Endothelial cell (in vitro differentiated cells): Measurements from ENCODE around the gene RPUSD1. TPM values are rescaled to one million over a fixed set of nuclear protein-coding genes. Genes with fewer than 3 reads are reported as not detected.
A peak's percentile ranks its signal among the peaks of the same experiment; 100 is the strongest.

Source experiments
- DNase-seq: peaks from one replicate; pipeline ENCODE4 v3.0.0; 2021; ENCODE audit warnings: low spot score
- H3K27ac Mint-ChIP-seq: one replicate; pipeline ENCODE4 v1.8.0; 2021; ENCODE audit warnings: mixed read lengths, inconsistent platforms; ENCODE audit not compliant: unreplicated experiment
- H3K27me3 Mint-ChIP-seq: one replicate; pipeline ENCODE4 v1.8.0; 2021; ENCODE audit warnings: mild to moderate bottlenecking, moderate library complexity, mixed read lengths, inconsistent platforms; ENCODE audit not compliant: unreplicated experiment
- H3K36me3 Mint-ChIP-seq: one replicate; pipeline ENCODE4 v1.8.0; 2021; ENCODE audit warnings: mild to moderate bottlenecking, low read depth, mixed read lengths, inconsistent platforms; ENCODE audit not compliant: unreplicated experiment
- H3K4me1 Mint-ChIP-seq: one replicate; pipeline ENCODE4 v1.8.0; 2021; ENCODE audit warnings: mild to moderate bottlenecking, mixed read lengths, inconsistent platforms; ENCODE audit not compliant: unreplicated experiment
- H3K4me3 Mint-ChIP-seq: one replicate; pipeline ENCODE4 v1.8.0; 2021; ENCODE audit warnings: mild to moderate bottlenecking, mixed read lengths, inconsistent platforms; ENCODE audit not compliant: unreplicated experiment
- H3K9me3 Mint-ChIP-seq: one replicate; pipeline ENCODE4 v1.8.0; 2021; ENCODE audit warnings: mixed read lengths, inconsistent platforms; ENCODE audit not compliant: unreplicated experiment
- CTCF ChIP-seq: fragments of 200-600 bp; sonication (generic); IDR thresholded peaks from one replicate; pipeline ENCODE4 v1.5.0; 2021; ENCODE audit warnings: antibody characterized with exemption; ENCODE audit not compliant: unreplicated experiment
- total RNA-seq: library from RNA; stranded (reverse); fragmentation: NEBNext Ultra II Directional; extraction: Animal tissue kit (Norgen Biotek cat#: 25700); gene quantifications from one replicate; pipeline ENCODE4 v1.2.1, GENCODE V29; 2021; ENCODE audit not compliant: unreplicated experiment

The RPUSD1 gene
- total RNA-seq, 1 donor from 2014 or later = 27.6 TPM

GRCh38 chr16:792221-792995 lies 4.2 kb upstream of the RPUSD1 start:
- peaks cover 3% of the 10 kb centered on the region for H3K27me3 Mint-ChIP-seq
- peaks cover 7% of the 10 kb centered on the region for H3K36me3 Mint-ChIP-seq
- no peak overlapping the region for H3K4me3 Mint-ChIP-seq
- no peak overlapping the region for H3K27ac Mint-ChIP-seq
- no peaks in the 10 kb centered on the region for H3K9me3 Mint-ChIP-seq
- H3K4me1 Mint-ChIP-seq = no peaks in the 10 kb centered on the region
- no peak for DNase-seq
- no peak for TF ChIP-seq CTCF

- no peak for TF ChIP-seq CTCF
- Mint-ChIP-seq H3K4me1 (no peaks in the 10 kb centered on the region), H3K4me3 (peak overlapping the region; percentile 44), H3K27me3 (peaks cover 2% of the 10 kb centered on the region), H3K36me3 (peaks cover 7% of the 10 kb centered on the region), H3K27ac (no peak overlapping the region), H3K9me3 (no peaks in the 10 kb centered on the region)
- DNase-seq = no peak
Measured at GRCh38 chr16:791131-791530, 3.0 kb upstream of the RPUSD1 start.

- no peak overlapping the region for H3K27ac Mint-ChIP-seq
- no peak for TF ChIP-seq CTCF
- no peak for DNase-seq
- no peaks in the 10 kb centered on the region for H3K9me3 Mint-ChIP-seq
- H3K36me3 Mint-ChIP-seq = peaks cover 7% of the 10 kb centered on the region
- H3K4me1 Mint-ChIP-seq = no peaks in the 10 kb centered on the region
- peak overlapping the region; percentile 56 for H3K4me3 Mint-ChIP-seq
- no peaks in the 10 kb centered on the region for H3K27me3 Mint-ChIP-seq
Measured at GRCh38 chr16:790086-790485, 1.9 kb upstream of the RPUSD1 start.

GRCh38 chr16:789191-789850 lies 1.1 kb upstream of the RPUSD1 start:
- no peak for DNase-seq
- TF ChIP-seq CTCF = no peak
- H3K27me3 Mint-ChIP-seq = peaks cover 3% of the 10 kb centered on the region
- no peaks in the 10 kb centered on the region for H3K4me1 Mint-ChIP-seq
- H3K27ac Mint-ChIP-seq = no peak overlapping the region
- peaks cover 7% of the 10 kb centered on the region for H3K36me3 Mint-ChIP-seq
- no peak overlapping the region for H3K4me3 Mint-ChIP-seq
- no peaks in the 10 kb centered on the region for H3K9me3 Mint-ChIP-seq
